Measurements from ENCODE around the gene ABTB1.
"Not testable (repeated sequence)": the region's sequence is repeated elsewhere in the genome, so short reads cannot be mapped to it uniquely, and the experiment has no call there.

ABTB1 gene

GRCh38 chr3:127650236-127650635 lies 22.5 kb upstream of the ABTB1 start:
- no peak for DNase-seq (ENCODE audit: low spot score)

DNA sequence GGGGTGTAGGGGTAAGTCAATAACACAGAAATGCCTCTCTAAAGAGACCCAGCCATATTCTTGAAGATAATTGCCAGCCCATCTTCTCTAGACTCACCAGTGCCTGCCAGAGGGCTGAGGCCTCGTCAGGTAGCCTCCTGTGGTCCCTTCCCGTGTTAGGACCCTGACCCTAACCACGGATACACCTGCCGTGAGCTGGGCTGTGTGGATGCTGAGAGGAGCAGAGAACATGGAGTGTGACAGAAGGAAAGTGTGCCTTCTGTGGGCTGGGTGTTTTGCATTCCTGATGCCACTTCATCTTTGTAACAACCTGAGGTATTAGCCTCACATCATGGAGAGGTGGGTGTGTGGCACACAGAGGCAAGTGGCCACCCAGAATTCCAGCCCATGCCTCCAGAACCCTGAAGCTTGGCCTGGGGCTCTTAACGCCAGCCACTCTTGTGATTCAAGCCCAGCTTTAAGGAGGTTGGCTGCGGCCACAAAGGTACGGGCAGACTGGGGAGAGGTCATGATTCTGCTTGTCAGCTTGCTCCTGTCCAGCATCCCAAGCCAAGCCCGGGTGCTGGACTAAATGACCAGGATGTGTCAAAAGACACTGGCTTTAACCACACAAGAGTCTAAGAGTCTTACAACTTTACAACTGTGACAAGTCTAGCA lies 21.1 kb upstream of the ABTB1 start:
- DNase-seq (ENCODE audit: low spot score), result no peak

DNA sequence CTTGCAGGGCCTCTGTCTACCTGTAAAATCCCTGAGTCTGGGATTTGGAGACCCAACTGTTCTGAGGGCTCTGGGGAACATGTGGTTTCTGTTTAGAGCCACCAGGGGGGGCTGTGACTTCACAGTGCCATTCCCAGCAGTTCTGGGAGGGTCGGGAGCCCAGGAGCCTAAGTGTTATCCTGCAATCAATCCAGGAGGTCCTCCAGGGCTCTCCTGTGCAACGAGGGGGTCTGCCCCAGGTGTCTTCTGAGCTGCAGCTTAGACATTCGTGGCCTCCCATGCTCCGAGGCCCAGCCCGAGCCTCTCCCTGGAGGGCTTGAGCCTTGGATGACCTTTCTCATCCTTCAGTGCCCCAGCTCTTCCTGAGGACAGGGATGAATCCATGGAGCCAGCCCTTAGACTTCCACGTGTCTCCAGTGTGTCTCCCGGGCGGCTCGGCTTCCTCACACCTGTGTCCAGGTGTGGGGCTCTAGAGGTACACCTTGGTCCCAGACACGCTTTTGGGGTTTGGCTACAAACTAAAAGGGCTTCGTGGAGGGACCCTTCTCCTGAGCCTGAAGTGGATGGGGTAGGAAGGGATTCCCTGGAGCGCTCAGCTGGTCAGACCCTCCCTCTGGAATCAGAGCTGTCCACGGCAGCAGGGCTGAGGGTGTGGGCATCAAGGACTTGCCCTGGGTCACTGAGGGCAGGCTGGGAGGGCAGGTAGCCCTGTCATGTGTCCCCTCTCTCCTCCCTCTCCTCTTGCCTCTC lies 20.3 kb upstream of the ABTB1 start:
- peak; percentile 47 for DNase-seq (ENCODE audit: low spot score)

- DNase-seq (ENCODE audit: low spot score), result no peak
These were observed 18.4 kb upstream of the ABTB1 start for GRCh38 chr3:127654374-127654773.

DNA sequence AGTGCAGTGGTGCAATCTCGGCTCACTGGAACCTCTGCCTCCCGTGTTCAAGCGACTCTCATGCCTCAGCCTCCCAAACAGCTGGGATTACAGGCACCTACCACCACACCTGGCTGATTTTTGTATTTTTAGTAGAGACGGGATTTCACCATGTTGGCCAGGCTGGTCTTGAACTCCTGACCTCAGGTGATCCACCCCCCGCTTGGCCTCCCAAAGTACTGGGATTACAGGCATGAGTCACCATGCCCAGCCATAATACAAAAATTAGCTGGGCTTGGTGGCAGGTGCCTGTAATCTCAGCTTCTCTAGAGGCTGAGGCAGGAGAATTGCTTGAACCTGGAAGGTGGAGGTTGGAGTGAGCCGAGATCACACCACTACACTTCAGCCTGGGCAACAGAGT lies 17.8 kb upstream of the ABTB1 start:
- not testable (repeated sequence) for DNase-seq (ENCODE audit: low spot score)

- no peak for DNase-seq (ENCODE audit: low spot score)
These were observed 17.1 kb upstream of the ABTB1 start for GRCh38 chr3:127655641-127656040.

GRCh38 chr3:127656906-127657305 lies 15.8 kb upstream of the ABTB1 start:
- no peak for DNase-seq (ENCODE audit: low spot score)

DNA sequence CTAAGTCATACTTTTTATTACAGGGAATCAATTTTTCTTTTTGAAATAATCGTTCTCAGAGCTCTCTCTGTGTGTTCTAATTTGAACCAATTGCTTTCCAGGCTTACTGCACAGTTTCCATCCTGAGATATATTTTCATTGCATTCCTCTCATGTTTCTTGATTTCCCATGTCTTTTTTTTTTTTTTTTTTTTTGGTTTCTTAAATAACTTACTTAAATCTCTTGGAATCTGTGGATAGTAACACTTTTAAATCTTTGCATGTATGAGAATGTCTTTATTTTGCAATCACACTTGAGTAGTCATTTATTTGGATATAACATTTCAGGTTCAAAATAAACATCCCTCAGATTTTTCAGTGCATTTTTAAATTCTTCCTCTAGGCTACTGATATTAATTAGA lies 14.5 kb upstream of the ABTB1 start:
- no peak for DNase-seq (ENCODE audit: low spot score)

DNA sequence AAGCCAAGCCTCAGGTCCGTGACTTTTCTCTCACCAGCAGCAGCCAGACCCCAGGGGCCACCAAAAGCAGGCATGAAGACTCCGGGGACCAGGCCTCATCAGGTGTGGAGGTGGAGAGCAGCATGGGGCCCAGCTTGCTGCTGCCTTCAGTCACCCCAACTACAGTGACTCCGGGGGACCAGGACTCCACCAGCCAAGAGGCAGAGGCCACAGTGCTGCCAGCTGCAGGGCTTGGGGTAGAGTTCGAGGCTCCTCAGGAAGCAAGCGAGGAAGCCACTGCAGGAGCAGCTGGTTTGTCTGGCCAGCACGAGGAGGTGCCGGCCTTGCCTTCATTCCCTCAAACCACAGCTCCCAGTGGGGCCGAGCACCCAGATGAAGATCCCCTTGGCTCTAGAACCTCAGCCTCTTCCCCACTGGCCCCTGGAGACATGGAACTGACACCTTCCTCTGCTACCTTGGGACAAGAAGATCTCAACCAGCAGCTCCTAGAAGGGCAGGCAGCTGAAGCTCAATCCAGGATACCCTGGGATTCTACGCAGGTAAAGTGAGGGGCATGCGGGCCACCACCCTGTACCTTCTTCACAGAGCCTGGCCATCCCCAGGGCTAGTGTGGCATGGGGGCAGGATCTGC lies 12.0 kb upstream of the ABTB1 start:
- DNase-seq (ENCODE audit: low spot score), result no peak

DNA sequence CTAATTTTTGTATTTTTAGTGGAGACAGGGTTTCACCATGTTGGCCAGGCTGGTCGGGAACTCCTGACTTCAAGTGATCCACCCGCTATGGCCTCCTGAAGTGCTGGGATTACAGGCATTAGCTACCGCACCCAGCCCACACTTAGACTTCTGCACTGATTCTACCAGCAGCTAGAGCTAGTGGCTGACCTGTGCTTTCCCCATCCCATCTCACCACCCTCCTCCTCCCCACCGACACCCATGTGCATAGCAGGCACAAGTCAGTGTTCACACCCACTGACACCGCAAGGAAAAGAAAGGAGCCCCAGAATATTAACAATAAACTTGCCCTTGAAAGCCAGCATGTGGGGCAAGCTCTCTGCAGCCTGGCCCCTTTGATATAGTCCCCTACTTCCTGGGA lies 11.2 kb upstream of the ABTB1 start:
- DNase-seq (ENCODE audit: low spot score), result no peak

- DNase-seq (ENCODE audit: low spot score), result no peak
These were observed 10.7 kb upstream of the ABTB1 start for GRCh38 chr3:127662001-127662469.

DNA sequence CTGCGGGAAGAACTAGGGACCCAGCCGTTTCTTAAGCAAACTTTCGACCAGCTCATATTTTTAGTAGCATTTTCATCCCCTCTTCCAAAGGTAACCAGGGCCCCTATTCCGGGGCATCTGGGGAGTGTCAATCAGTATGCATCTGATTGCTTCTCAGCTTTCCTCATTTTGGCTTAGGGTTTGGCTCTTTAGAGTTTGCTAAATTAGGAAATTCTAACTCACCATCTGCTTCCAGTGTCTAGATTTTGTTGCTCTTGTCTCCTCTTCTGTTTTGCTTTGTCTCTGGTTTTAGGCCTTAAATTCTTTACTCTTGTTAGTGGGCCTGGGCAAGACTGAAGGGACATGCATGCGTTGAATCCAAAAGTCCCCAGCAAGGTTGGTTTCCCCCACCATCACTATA lies 9.6 kb upstream of the ABTB1 start:
- no peak for DNase-seq (ENCODE audit: low spot score)

DNA sequence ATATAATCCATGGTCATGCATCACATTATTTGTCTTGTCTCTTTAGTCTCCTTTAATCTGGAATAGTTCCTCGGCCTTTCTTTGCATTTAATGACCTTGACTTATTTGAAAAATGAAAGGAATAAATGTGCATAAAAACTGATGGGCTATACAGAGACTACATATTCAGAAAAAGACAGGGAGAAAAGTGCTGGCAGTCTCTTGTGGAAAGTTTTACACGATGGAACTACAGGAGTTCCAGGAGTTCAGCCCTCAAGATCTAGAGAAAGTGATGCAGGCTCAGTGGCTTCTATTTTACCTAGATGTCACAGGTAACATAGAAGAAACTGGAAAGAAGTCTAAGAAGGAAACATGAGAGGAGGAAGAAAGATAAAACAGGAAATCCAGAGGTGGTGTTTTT lies 7.6 kb upstream of the ABTB1 start:
- DNase-seq (ENCODE audit: low spot score), result no peak

GRCh38 chr3:127665586-127665985 lies 7.2 kb upstream of the ABTB1 start:
- no peak for DNase-seq (ENCODE audit: low spot score)

DNA sequence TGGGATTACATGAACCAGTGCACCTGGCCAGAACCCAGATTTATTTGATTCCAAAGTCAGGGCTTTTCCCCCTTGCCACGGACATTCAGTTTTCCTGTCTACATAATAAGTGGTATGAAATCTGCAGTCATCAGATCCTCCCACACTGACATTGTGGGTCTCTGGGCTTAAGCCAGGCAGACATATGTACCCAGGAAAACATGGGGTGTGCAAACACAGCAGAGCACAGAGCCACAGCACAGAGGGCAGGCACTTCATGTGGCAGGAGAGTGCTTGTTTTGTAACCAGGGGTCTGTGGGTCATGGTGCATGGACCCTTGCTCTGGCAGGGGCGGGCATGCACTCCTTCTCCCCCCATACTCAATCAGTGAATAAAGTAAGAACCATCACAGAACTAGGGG lies 6.1 kb upstream of the ABTB1 start:
- DNase-seq (ENCODE audit: low spot score), result no peak

- no peak for DNase-seq (ENCODE audit: low spot score)
These were observed 5.6 kb upstream of the ABTB1 start for GRCh38 chr3:127667119-127667681.

- DNase-seq (ENCODE audit: low spot score), result no peak
These were observed 3.8 kb upstream of the ABTB1 start for GRCh38 chr3:127668906-127669305.

- DNase-seq (ENCODE audit: low spot score), result no peak
These were observed 3.1 kb upstream of the ABTB1 start for GRCh38 chr3:127669541-127670228.

- no peak for DNase-seq (ENCODE audit: low spot score)
These were observed 2.6 kb upstream of the ABTB1 start for GRCh38 chr3:127670229-127670559.

GRCh38 chr3:127670761-127671522 lies 1.8 kb upstream of the ABTB1 start:
- no peak for DNase-seq (ENCODE audit: low spot score)

- no peak for DNase-seq (ENCODE audit: low spot score)
These were observed 976 bp upstream of the ABTB1 start for GRCh38 chr3:127671523-127672428.
